ENCODE measurements around the gene UFC1.
A peak's percentile ranks its signal among the peaks of the same experiment; 100 is the strongest.

GRCh38 chr1:161115132-161115711, 38.6 kb upstream of the UFC1 start:
- TF ChIP-seq CTCF (IDR thresholded peaks at IDR 0.05; ENCODE audit: extremely low read depth in 1 of 2, insufficient read depth in 1 of 2, low read depth in 1 of 2, low read length in 2 of 2) (no peak), EZH2 (IDR thresholded peaks at IDR 0.05; ENCODE audit: borderline replicate concordance, low read depth, low read length, severe bottlenecking) (no peak), POLR2A (IDR thresholded peaks at IDR 0.05; ENCODE audit: low read depth, low read length) (no peak), POLR2AphosphoS5 (IDR thresholded peaks at IDR 0.05; ENCODE audit: insufficient read depth, low read depth, low read length) (peak; percentile 41), JUN (IDR thresholded peaks at IDR 0.05; ENCODE audit: borderline replicate concordance, insufficient read depth, insufficient read length, low read depth) (peak; percentile 80)
- TF ChIP-seq, protein P1, sequence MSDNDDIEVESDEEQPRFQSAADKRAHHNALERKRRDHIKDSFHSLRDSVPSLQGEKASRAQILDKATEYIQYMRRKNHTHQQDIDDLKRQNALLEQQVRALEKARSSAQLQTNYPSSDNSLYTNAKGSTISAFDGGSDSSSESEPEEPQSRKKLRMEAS (IDR thresholded peaks at IDR 0.05; ENCODE audit: insufficient read depth, insufficient read length), result no peak

Measured in endothelial cell of umbilical vein (primary cell).